ENCODE data around the gene PIH1D2.

DNA sequence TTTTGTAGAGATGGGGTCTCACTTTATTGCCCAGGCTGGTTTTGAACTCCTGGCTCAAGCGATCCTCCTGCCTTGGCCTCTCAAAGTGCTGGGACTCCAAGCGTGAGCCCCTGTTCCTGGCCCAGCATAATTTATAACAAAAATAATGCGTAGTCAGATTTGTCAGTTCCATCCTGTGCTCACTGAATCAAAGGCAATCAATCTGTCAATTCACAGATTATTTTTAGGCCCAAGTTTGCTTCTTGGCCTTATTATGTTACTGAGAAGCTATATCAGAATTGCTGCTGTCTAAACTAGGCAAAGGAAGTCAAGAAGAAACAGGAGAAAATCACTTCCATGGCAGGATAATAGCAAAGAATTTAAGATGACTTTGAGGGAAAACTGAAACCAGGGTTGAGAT, 39.9 kb downstream of the PIH1D2 start:
- TF ChIP-seq, protein P1, sequence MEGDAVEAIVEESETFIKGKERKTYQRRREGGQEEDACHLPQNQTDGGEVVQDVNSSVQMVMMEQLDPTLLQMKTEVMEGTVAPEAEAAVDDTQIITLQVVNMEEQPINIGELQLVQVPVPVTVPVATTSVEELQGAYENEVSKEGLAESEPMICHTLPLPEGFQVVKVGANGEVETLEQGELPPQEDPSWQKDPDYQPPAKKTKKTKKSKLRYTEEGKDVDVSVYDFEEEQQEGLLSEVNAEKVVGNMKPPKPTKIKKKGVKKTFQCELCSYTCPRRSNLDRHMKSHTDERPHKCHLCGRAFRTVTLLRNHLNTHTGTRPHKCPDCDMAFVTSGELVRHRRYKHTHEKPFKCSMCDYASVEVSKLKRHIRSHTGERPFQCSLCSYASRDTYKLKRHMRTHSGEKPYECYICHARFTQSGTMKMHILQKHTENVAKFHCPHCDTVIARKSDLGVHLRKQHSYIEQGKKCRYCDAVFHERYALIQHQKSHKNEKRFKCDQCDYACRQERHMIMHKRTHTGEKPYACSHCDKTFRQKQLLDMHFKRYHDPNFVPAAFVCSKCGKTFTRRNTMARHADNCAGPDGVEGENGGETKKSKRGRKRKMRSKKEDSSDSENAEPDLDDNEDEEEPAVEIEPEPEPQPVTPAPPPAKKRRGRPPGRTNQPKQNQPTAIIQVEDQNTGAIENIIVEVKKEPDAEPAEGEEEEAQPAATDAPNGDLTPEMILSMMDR (conservative IDR thresholded peaks at IDR 0.05; ENCODE audit: low read depth, low read length), result no peak
- TF ChIP-seq EZH2phosphoT487 (IDR thresholded peaks at IDR 0.05; ENCODE audit: borderline replicate concordance, low read length) (no peak), EZH2 (IDR thresholded peaks at IDR 0.05; ENCODE audit: low read length, unreplicated experiment) (no peak)
